ENCODE results near the gene ASB15.

ASB15 gene

GRCh38 chr7:123679614-123680013 is 78.0 kb downstream of the ASB15 start (continued):
- no peak for TF ChIP-seq PRDM2 (tag by site-specific recombination; IDR thresholded peaks at IDR 0.05; ENCODE audit: borderline replicate concordance)
- TF ChIP-seq ZBTB7A (tag by site-specific recombination; IDR thresholded peaks at IDR 0.05; ENCODE audit: low read depth), result no peak
- no peak for TF ChIP-seq ZNF521 (tag by site-specific recombination; IDR thresholded peaks at IDR 0.05)
- no peak for TF ChIP-seq ZNF24 (tag by site-specific recombination; IDR thresholded peaks at IDR 0.05)
- TF ChIP-seq PBX3 (CRISPR knock-in tag; IDR thresholded peaks at IDR 0.05), result no peak
- TF ChIP-seq SALL2 (tag by site-specific recombination; IDR thresholded peaks at IDR 0.05; ENCODE audit: borderline replicate concordance), result no peak
- TF ChIP-seq, protein P1, sequence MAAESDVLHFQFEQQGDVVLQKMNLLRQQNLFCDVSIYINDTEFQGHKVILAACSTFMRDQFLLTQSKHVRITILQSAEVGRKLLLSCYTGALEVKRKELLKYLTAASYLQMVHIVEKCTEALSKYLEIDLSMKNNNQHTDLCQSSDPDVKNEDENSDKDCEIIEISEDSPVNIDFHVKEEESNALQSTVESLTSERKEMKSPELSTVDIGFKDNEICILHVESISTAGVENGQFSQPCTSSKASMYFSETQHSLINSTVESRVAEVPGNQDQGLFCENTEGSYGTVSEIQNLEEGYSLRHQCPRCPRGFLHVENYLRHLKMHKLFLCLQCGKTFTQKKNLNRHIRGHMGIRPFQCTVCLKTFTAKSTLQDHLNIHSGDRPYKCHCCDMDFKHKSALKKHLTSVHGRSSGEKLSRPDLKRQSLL (tag by site-specific recombination; IDR thresholded peaks at IDR 0.05), result no peak
- no peak for TF ChIP-seq ZNF155 (tag by site-specific recombination; IDR thresholded peaks at IDR 0.05)

- no peak overlapping the region for H3K27ac ChIP-seq (ENCODE audit: extremely low read depth, low read depth, low read length)
- no peak overlapping the region for H3K4me3 ChIP-seq (ENCODE audit: low read depth, low read length)
- ChIA-PET CTCF (interaction anchor here (0.7 to 3.3 kb wide), 2 partner anchors 184 to 205 kb away, joined by 3 to 20 read pairs; no protein-coding TSS in a partner anchor), POLR2A (no interaction called here)
- no peaks in the 10 kb centered on the region for H3K9me3 ChIP-seq (ENCODE audit: control insufficient read depth, insufficient read depth, low read depth, low read length)
- H3K4me1 ChIP-seq (ENCODE audit: control insufficient read depth, insufficient read depth, low read length), result no peaks in the 10 kb centered on the region
- H3K36me3 ChIP-seq (ENCODE audit: control insufficient read depth in 2 of 2, insufficient read depth in 1 of 2, low read length in 2 of 2), result peaks cover 12 to 22% of the 10 kb centered on the region in 2 experiments; a peak in 2 of 3 replicates
- TF ChIP-seq KLF8 (tag by site-specific recombination; IDR thresholded peaks at IDR 0.05), result no peak
- no peak for TF ChIP-seq BCL11A (tag by site-specific recombination; IDR thresholded peaks at IDR 0.05; ENCODE audit: low read depth)
- TF ChIP-seq ZNF747 (tag by site-specific recombination; IDR thresholded peaks at IDR 0.05), result no peak
- TF ChIP-seq, protein P2, sequence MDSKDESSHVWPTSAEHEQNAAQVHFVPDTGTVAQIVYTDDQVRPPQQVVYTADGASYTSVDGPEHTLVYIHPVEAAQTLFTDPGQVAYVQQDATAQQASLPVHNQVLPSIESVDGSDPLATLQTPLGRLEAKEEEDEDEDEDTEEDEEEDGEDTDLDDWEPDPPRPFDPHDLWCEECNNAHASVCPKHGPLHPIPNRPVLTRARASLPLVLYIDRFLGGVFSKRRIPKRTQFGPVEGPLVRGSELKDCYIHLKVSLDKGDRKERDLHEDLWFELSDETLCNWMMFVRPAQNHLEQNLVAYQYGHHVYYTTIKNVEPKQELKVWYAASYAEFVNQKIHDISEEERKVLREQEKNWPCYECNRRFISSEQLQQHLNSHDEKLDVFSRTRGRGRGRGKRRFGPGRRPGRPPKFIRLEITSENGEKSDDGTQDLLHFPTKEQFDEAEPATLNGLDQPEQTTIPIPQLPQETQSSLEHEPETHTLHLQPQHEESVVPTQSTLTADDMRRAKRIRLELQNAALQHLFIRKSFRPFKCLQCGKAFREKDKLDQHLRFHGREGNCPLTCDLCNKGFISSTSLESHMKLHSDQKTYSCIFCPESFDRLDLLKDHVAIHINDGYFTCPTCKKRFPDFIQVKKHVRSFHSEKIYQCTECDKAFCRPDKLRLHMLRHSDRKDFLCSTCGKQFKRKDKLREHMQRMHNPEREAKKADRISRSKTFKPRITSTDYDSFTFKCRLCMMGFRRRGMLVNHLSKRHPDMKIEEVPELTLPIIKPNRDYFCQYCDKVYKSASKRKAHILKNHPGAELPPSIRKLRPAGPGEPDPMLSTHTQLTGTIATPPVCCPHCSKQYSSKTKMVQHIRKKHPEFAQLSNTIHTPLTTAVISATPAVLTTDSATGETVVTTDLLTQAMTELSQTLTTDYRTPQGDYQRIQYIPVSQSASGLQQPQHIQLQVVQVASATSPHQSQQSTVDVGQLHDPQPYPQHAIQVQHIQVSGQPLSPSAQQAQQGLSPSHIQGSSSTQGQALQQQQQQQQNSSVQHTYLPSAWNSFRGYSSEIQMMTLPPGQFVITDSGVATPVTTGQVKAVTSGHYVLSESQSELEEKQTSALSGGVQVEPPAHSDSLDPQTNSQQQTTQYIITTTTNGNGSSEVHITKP (tag by site-specific recombination; IDR thresholded peaks at IDR 0.05), result no peak
- TF ChIP-seq PRDM6 (tag by site-specific recombination; IDR thresholded peaks at IDR 0.05), result no peak
- no peak for TF ChIP-seq REST (tag by site-specific recombination; IDR thresholded peaks at IDR 0.05)
- TF ChIP-seq ZNF48 (tag by site-specific recombination; IDR thresholded peaks at IDR 0.05), result no peak
- TF ChIP-seq ZNF23 (tag by site-specific recombination; IDR thresholded peaks at IDR 0.05; ENCODE audit: borderline replicate concordance), result no peak
- TF ChIP-seq TCF7L2 (IDR thresholded peaks at IDR 0.05; ENCODE audit: borderline replicate concordance, low read depth, low read length), result no peak
- no peak for TF ChIP-seq ZNF707 (tag by site-specific recombination; IDR thresholded peaks at IDR 0.05)
These were observed 79.0 kb downstream of the ASB15 start for GRCh38 chr7:123680580-123680979.

Measured in HEK293 (cell line).